Sigmoid colon (tissue), 7 donors: ENCODE measurements around the gene RAB1B. TPM values are rescaled to one million over a fixed set of nuclear protein-coding genes. Genes with fewer than 3 reads are reported as not detected.

ENCODE experiments used
- DNase-seq: peaks from one replicate; pipeline ENCODE4 v3.0.0-alpha.2; 2019
- H3K27ac ChIP-seq, 4 donors: fragments of 200-600 bp; sonication (generic); one replicate each; pipeline ENCODE4 v1.5.1; 2016 to 2019; ENCODE audit warnings: mild to moderate bottlenecking in 1 of 4
- H3K27me3 ChIP-seq, 3 donors: fragments of 200-600 bp; sonication (generic); one replicate each; pipeline ENCODE4 v1.5.1; 2019; ENCODE audit warnings: mild to moderate bottlenecking in 1 of 3
- H3K36me3 ChIP-seq, 4 donors: fragments of 200-600 bp; sonication (generic); one replicate each; pipeline ENCODE4 v1.5.1; 2016 to 2019
- H3K4me1 ChIP-seq, 4 donors: fragments of 200-600 bp; sonication (generic); one replicate each; pipeline ENCODE4 v1.5.1; 2017 to 2019
- H3K4me3 ChIP-seq, 4 donors: fragments of 200-600 bp; sonication (generic); one replicate each; pipeline ENCODE4 v1.5.1; 2017 to 2019; ENCODE audit warnings: mild to moderate bottlenecking in 2 of 4, moderate library complexity in 1 of 4
- H3K9me3 ChIP-seq, 4 donors: fragments of 200-600 bp in 3 of 4; sonication (generic) in 3 of 4; one replicate each; pipeline versions ENCODE4 v1.5.1 to v1.6.1; 2013 to 2019
- CTCF ChIP-seq, 4 experiments: fragments of 450-650 bp in 3 of 4; fragments of 200-600 bp in 1 of 4; IDR thresholded peaks; one replicate each; pipeline ENCODE4 v1.5.1; 2016 to 2019; ENCODE audit warnings: antibody characterized with exemption in 4 of 4, mild to moderate bottlenecking in 3 of 4, moderate library complexity in 2 of 4
- EP300 ChIP-seq, 4 donors: sonication (generic); formaldehyde crosslinking; IDR thresholded peaks; one replicate each; pipeline ENCODE4 v1.6.1; 2017; ENCODE audit warnings: antibody characterized with exemption in 4 of 4
- POLR2A ChIP-seq, 2 donors: fragments of 450-650 bp; IDR thresholded peaks; one replicate each; pipeline ENCODE4 v1.6.1; 2016; ENCODE audit warnings: antibody characterized with exemption in 2 of 2, mild to moderate bottlenecking in 2 of 2, moderate library complexity in 2 of 2
- POLR2AphosphoS5 ChIP-seq, 4 donors: sonication (generic); formaldehyde crosslinking; IDR thresholded peaks; one replicate each; pipeline ENCODE4 v1.6.1; 2017; ENCODE audit warnings: antibody characterized with exemption in 4 of 4
- WGBS, 2 donors: extraction: QIAGEN DNeasy Blood & Tissue Kit; methylation state at CpG; one replicate each; pipeline ENCODE4 v1.1.7; 2013; 5-methylcytosine and 5-hydroxymethylcytosine counted together
- intact Hi-C: fragments of 100-400 bp; cut with DNase I; formaldehyde crosslinking; loops from one replicate; pipeline ENCODE4 v1.15.1; 2023
- polyA plus RNA-seq, 3 donors: library from polyadenylated mRNA; stranded (reverse); fragments of 200-250 nt; gene quantifications; one replicate each; pipeline ENCODE4 v1.2.3, GENCODE V29; 2013
- total RNA-seq, 4 donors: library from RNA; depleted of rRNA; stranded (reverse); fragments of >200 nt; gene quantifications; one replicate each; pipeline ENCODE4 v1.1.0, GENCODE V29; 2016
- donor health status: healthy with polysubstance abuse.
- donor health status: Bipolar disorder and iron deficiency.
- donor health status: healthy.

RAB1B gene
- total and polyA plus RNA-seq, 7 donors = 65.4 to 286 (median 93.7) TPM

- intact Hi-C loops = no loop called here
- Histone ChIP-seq H3K4me3 (no peak overlapping the region), H3K27ac (no peak overlapping the region), H3K4me1 (no peaks in the 10 kb centered on the region), H3K9me3 (no peaks in the 10 kb centered on the region), H3K27me3 (no peaks in the 10 kb centered on the region), H3K36me3 (peaks cover 0 to 78% (median 24%) of the 10 kb centered on the region in 4 donors)
- TF ChIP-seq POLR2A (IDR thresholded peaks at IDR 0.05) = no peak
- TF ChIP-seq CTCF (IDR thresholded peaks at IDR 0.05) = no peak
- no peak for TF ChIP-seq EP300 (IDR thresholded peaks at IDR 0.05)
- no peak for TF ChIP-seq POLR2AphosphoS5 (IDR thresholded peaks at IDR 0.05)
- WGBS, 2 donors = 89 to 91% methylated on average over 9 of the region's 9 CpGs
- DNase-seq = no peak
Observed at GRCh38 chr11:66240781-66241136, 27.7 kb upstream of the RAB1B start.

- peaks cover 0 to 67% (median 20%) of the 10 kb centered on the region in 4 donors for H3K36me3 ChIP-seq
- intact Hi-C loops = no loop called here
- WGBS, 2 donors = 72 to 90% methylated on average over 14 of the region's 14 CpGs
Observed at GRCh38 chr11:66242095-66242765, 26.2 kb upstream of the RAB1B start.

GRCh38 chr11:66243782-66244535 is 24.5 kb upstream of the RAB1B start:
- peaks cover 0 to 55% (median 20%) of the 10 kb centered on the region in 4 donors for H3K36me3 ChIP-seq
- 71 to 88% methylated on average over 13 of the region's 13 CpGs for WGBS, 2 donors
- TF ChIP-seq POLR2A (IDR thresholded peaks at IDR 0.05) (no peak), EP300 (IDR thresholded peaks at IDR 0.05) (no peak), POLR2AphosphoS5 (IDR thresholded peaks at IDR 0.05) (no peak)

More at GRCh38 chr11:66242095-66242765, 26.2 kb upstream of the RAB1B start:
- H3K9me3 ChIP-seq = no peaks in the 10 kb centered on the region
- H3K27me3 ChIP-seq = no peaks in the 10 kb centered on the region
- no peak for DNase-seq
- TF ChIP-seq POLR2AphosphoS5 (IDR thresholded peaks at IDR 0.05) (no peak), POLR2A (IDR thresholded peaks at IDR 0.05) (no peak), EP300 (IDR thresholded peaks at IDR 0.05) (no peak), CTCF (IDR thresholded peaks at IDR 0.05) (no peak)
- H3K27ac ChIP-seq = no peak overlapping the region
- no peaks in the 10 kb centered on the region for H3K4me1 ChIP-seq
- H3K4me3 ChIP-seq = no peak overlapping the region

DNA sequence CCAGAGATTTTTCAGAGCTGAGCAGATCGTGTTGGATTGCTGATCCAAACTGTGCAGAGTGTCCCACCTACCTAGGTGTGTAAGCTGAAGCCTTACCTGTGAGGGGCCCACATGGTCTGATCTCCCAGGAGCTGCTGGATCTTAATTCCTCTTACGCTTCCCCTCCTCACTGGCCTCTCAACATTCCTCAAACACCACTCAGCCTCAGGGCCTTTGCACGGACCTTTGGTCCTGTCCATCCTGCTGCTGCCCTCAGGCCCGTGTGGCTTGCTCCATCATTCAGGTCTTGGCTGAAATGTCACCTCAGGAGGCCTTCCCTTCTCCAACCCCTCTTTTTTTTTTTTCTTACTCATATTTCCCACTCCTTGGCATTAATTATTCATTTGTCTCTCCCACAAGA is 21.1 kb upstream of the RAB1B start:
- intact Hi-C loops = no loop called here
- Histone ChIP-seq H3K4me1 (no peaks in the 10 kb centered on the region), H3K4me3 (no peak overlapping the region), H3K27ac (no peak overlapping the region), H3K36me3 (peaks cover 0 to 22% (median 5%) of the 10 kb centered on the region in 4 donors), H3K27me3 (no peaks in the 10 kb centered on the region), H3K9me3 (no peaks in the 10 kb centered on the region)
- no peak for DNase-seq
- 93 to 95% methylated on average over 4 of the region's 4 CpGs for WGBS, 2 donors
- no peak for TF ChIP-seq EP300 (IDR thresholded peaks at IDR 0.05)

More at GRCh38 chr11:66243782-66244535, 24.5 kb upstream of the RAB1B start:
- Histone ChIP-seq H3K4me3 (no peak overlapping the region), H3K27me3 (no peaks in the 10 kb centered on the region), H3K4me1 (no peaks in the 10 kb centered on the region), H3K9me3 (no peaks in the 10 kb centered on the region), H3K27ac (no peak overlapping the region)
- intact Hi-C loops = no loop called here
- no peak for DNase-seq

- H3K36me3 ChIP-seq = peaks cover 0 to 17% (median 2%) of the 10 kb centered on the region in 4 donors
- no peak overlapping the region for H3K4me3 ChIP-seq
- intact Hi-C loops = no loop called here
- H3K4me1 ChIP-seq = no peaks in the 10 kb centered on the region
- no peak for DNase-seq
- no peaks in the 10 kb centered on the region for H3K27me3 ChIP-seq
- no peaks in the 10 kb centered on the region for H3K9me3 ChIP-seq
- no peak overlapping the region for H3K27ac ChIP-seq
- TF ChIP-seq CTCF (IDR thresholded peaks at IDR 0.05) = no peak
- TF ChIP-seq EP300 (IDR thresholded peaks at IDR 0.05) = no peak
- TF ChIP-seq POLR2AphosphoS5 (IDR thresholded peaks at IDR 0.05) = no peak
- TF ChIP-seq POLR2A (IDR thresholded peaks at IDR 0.05) = no peak
- WGBS, 2 donors = 85 to 89% methylated on average over 3 of the region's 3 CpGs
Observed at GRCh38 chr11:66247801-66248200, 20.6 kb upstream of the RAB1B start.
